HepG2 (cell line): ENCODE results near the gene NFKBIZ. TPM values are rescaled to one million over a fixed set of nuclear protein-coding genes. Genes with fewer than 3 reads are reported as not detected.

Source experiments
- AKAP8 ChIP-seq: sonication (generic); formaldehyde crosslinking; IDR thresholded peaks from 2 replicates; pipeline ENCODE4 v1.5.1; 2020; ENCODE audit warnings: mild to moderate bottlenecking, missing genetic modification reagents
- HOXD1 ChIP-seq: sonication (generic); formaldehyde crosslinking; IDR thresholded peaks from 2 replicates; pipeline ENCODE4 v1.5.0; 2020; ENCODE audit warnings: missing genetic modification reagents
- KLF15 ChIP-seq: sonication (generic); formaldehyde crosslinking; IDR thresholded peaks from 2 replicates; pipeline ENCODE4 v1.8.1; 2023; ENCODE audit warnings: borderline replicate concordance, mild to moderate bottlenecking, inconsistent platforms, missing genetic modification reagents, mixed read lengths
- RBAK ChIP-seq: sonication (generic); formaldehyde crosslinking; IDR thresholded peaks from 2 replicates; pipeline ENCODE4 v1.5.1; 2020; ENCODE audit warnings: mild to moderate bottlenecking, missing genetic modification reagents
- SALL2 ChIP-seq: sonication (generic); formaldehyde crosslinking; IDR thresholded peaks from 2 replicates; pipeline ENCODE4 v1.8.1; 2023; ENCODE audit warnings: mild to moderate bottlenecking, missing genetic modification reagents, inconsistent platforms
- TAF15 ChIP-seq: fragments of 200-400 bp; formaldehyde crosslinking; IDR thresholded peaks from one replicate; pipeline ENCODE4 v1.6.1; 2018; ENCODE audit warnings: mild to moderate bottlenecking, low read depth, low read length; ENCODE audit not compliant: poor library complexity, severe bottlenecking
- ZBTB1 ChIP-seq: sonication (generic); formaldehyde crosslinking; IDR thresholded peaks from 2 replicates; pipeline ENCODE4 v1.4.0; 2020; ENCODE audit warnings: missing genetic modification reagents, borderline replicate concordance
- ZNF205 ChIP-seq: IDR thresholded peaks from 2 replicates; pipeline ENCODE4 v1.6.1; 2018; ENCODE audit warnings: missing biosample characterization, missing genetic modification reagents
- ZNF256 ChIP-seq: sonication (generic); formaldehyde crosslinking; conservative IDR thresholded peaks from 2 replicates; pipeline ENCODE4 v1.4.0; 2020; ENCODE audit warnings: missing genetic modification reagents
- ZNF3 ChIP-seq: IDR thresholded peaks from 2 replicates; pipeline ENCODE4 v1.7.0; 2017; ENCODE audit warnings: inconsistent platforms
- ZNF317 ChIP-seq: sonication (generic); formaldehyde crosslinking; IDR thresholded peaks from 2 replicates; pipeline ENCODE4 v1.5.0; 2020; ENCODE audit warnings: mild to moderate bottlenecking, missing genetic modification reagents
- ZNF335 ChIP-seq: sonication (generic); formaldehyde crosslinking; IDR thresholded peaks from 2 replicates; pipeline ENCODE4 v1.4.0; 2020; ENCODE audit warnings: missing genetic modification reagents
- ZNF496 ChIP-seq: sonication (generic); formaldehyde crosslinking; IDR thresholded peaks from 2 replicates; pipeline ENCODE4 v1.8.1; 2023; ENCODE audit warnings: mild to moderate bottlenecking, moderate library complexity, missing genetic modification reagents; ENCODE audit not compliant: insufficient replicate concordance
- ZNF614 ChIP-seq: IDR thresholded peaks from 2 replicates; pipeline ENCODE4 v1.6.1; 2018; ENCODE audit warnings: missing biosample characterization, missing genetic modification reagents, inconsistent platforms, borderline replicate concordance
- polyA plus RNA-seq, 8 experiments: library from polyadenylated mRNA; depleted of rRNA in 3 of 8; stranded (reverse) in 7 of 8; unstranded in 1 of 8; fragments of >200 nt; fragmentation: Illumina TruSeq in 4 of 8; extraction: Trizol in 4 of 8; gene quantifications; 2 replicates each; pipeline versions ENCODE4 v1.2.1 to v1.2.3, GENCODE V29; 2011 to 2016; ENCODE audit warnings: low read depth in 4 of 8, missing spikeins in 1 of 8, mixed read lengths in 1 of 8; ENCODE audit not compliant: insufficient read depth in 1 of 8
- total RNA-seq, 5 experiments: library from RNA; depleted of rRNA; stranded (reverse); fragments of >200 nt; fragmentation: Illumina TruSeq; extraction: Trizol; gene quantifications; 2 replicates each; pipeline ENCODE4 v1.2.3, GENCODE V29; 2016; ENCODE audit warnings: low read depth in 1 of 5
- TF ChIP-seq, protein P1 (sequence below): sonication (generic); formaldehyde crosslinking; conservative IDR thresholded peaks from 2 replicates; pipeline ENCODE4 v1.8.1; 2023; ENCODE audit warnings: missing genetic modification reagents
- TF ChIP-seq, protein P2 (sequence below): IDR thresholded peaks from 2 replicates; pipeline ENCODE4 v1.6.1; 2016; ENCODE audit warnings: mild to moderate bottlenecking
- TF ChIP-seq, protein P3 (sequence below), 2 experiments: sonication (generic) in 1 of 2; formaldehyde crosslinking in 1 of 2; IDR thresholded peaks; 2 replicates each; pipeline versions ENCODE4 v1.5.1 to v1.6.1; 2011 to 2020; ENCODE audit warnings: borderline replicate concordance in 1 of 2, low read depth in 1 of 2, low read length in 1 of 2, mild to moderate bottlenecking in 1 of 2, missing genetic modification reagents in 1 of 2, moderate library complexity in 1 of 2
- TF ChIP-seq, protein P4 (sequence below), 2 experiments: sonication (generic) in 1 of 2; formaldehyde crosslinking in 1 of 2; IDR thresholded peaks; 2 replicates each; pipeline versions ENCODE4 v1.4.0 to v1.6.1; 2016 to 2020; ENCODE audit warnings: borderline replicate concordance in 1 of 2, low read depth in 1 of 2, mild to moderate bottlenecking in 1 of 2, missing genetic modification reagents in 1 of 2

NFKBIZ gene
- total and polyA plus RNA-seq, 2 of the 13 experiments (the other 11 are each of a cell fraction or from before 2014, with no cell fraction given): 25.9 to 60.6 TPM

DNA sequence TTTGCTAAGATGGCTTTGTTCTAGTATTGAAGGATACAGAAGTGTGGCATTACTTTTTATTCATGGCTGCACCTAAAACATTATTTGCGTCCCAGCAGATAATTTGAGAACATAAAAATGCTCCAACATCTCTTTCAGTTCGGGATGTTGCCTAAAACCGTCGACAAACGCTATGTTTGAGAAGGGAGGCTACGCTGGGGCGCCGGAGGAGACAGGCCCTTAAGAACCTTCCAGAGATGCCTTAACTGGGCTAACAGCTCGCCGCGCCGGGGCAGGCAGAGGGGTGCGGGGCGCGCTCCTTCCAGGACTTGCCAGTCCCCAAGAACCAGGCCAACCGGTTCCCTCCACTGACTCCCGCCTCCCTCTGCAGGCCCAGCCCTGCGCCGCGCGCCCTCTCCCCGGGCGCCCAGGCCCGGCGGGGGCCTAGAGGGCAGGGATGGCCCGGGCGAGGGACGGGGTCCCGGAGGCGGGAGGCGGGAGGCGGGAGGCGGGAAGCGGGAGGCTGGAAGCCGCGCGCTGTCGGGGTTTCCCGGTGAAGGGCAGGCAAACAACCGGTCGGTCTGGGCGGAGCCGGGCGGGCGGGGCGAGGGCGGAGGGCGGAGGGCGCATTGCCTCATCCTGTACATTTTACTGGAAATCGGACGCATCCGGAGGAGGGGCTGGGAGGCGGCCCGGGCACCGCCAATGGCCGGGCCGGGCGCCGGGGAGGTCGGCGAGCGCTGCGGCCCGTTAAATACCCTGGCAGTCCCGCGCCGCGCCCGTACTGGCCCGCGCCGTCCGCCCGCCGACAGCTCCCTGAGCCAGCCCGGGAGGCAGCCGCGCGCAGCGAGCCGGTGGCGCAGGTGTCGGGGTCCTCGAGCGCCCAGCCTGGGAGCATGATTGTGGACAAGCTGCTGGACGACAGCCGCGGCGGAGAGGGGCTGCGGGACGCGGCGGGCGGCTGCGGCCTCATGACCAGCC is at the start of gene NFKBIZ (continued):
- no peak for TF ChIP-seq AKAP8 (CRISPR knock-in tag)
- TF ChIP-seq SALL2: 0 out of 2 replicates have a peak, but pooled peaks have one; percentile 78
- TF ChIP-seq HOXD1: peak; percentile 19; the same call in 1 of the 2 replicates
- no peak for TF ChIP-seq RBAK (CRISPR knock-in tag)
- TF ChIP-seq ZNF317: no peak
- TF ChIP-seq, protein P1, sequence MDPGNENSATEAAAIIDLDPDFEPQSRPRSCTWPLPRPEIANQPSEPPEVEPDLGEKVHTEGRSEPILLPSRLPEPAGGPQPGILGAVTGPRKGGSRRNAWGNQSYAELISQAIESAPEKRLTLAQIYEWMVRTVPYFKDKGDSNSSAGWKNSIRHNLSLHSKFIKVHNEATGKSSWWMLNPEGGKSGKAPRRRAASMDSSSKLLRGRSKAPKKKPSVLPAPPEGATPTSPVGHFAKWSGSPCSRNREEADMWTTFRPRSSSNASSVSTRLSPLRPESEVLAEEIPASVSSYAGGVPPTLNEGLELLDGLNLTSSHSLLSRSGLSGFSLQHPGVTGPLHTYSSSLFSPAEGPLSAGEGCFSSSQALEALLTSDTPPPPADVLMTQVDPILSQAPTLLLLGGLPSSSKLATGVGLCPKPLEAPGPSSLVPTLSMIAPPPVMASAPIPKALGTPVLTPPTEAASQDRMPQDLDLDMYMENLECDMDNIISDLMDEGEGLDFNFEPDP (CRISPR knock-in tag): no peak
- no peak for TF ChIP-seq ZNF496 (CRISPR knock-in tag)
- TF ChIP-seq TAF15: no peak
- TF ChIP-seq, protein P2, sequence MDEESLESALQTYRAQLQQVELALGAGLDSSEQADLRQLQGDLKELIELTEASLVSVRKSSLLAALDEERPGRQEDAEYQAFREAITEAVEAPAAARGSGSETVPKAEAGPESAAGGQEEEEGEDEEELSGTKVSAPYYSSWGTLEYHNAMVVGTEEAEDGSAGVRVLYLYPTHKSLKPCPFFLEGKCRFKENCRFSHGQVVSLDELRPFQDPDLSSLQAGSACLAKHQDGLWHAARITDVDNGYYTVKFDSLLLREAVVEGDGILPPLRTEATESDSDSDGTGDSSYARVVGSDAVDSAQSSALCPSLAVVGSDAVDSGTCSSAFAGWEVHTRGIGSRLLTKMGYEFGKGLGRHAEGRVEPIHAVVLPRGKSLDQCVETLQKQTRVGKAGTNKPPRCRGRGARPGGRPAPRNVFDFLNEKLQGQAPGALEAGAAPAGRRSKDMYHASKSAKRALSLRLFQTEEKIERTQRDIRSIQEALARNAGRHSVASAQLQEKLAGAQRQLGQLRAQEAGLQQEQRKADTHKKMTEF (CRISPR knock-in tag): 0 out of 2 replicates have a peak, but pooled peaks have one; percentile 15
- TF ChIP-seq, protein P3, sequence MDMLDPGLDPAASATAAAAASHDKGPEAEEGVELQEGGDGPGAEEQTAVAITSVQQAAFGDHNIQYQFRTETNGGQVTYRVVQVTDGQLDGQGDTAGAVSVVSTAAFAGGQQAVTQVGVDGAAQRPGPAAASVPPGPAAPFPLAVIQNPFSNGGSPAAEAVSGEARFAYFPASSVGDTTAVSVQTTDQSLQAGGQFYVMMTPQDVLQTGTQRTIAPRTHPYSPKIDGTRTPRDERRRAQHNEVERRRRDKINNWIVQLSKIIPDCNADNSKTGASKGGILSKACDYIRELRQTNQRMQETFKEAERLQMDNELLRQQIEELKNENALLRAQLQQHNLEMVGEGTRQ (IDR thresholded peaks at IDR 0.05; ENCODE audit: low read depth, low read length): no peak
- TF ChIP-seq, protein P3 (CRISPR knock-in tag; IDR thresholded peaks at IDR 0.05; ENCODE audit: borderline replicate concordance): no peak
- TF ChIP-seq ZNF335 (CRISPR knock-in tag): no peak
- TF ChIP-seq ZNF256 (CRISPR knock-in tag): 0 out of 2 replicates have a peak, but pooled peaks have one; percentile 14
- TF ChIP-seq ZNF205 (CRISPR knock-in tag): 0 out of 2 replicates have a peak, but pooled peaks have one; percentile 18
- peak; percentile 49; the same call in 1 of the 2 replicates for TF ChIP-seq ZNF614
- TF ChIP-seq KLF15: no peak
- TF ChIP-seq ZBTB1 (CRISPR knock-in tag): no peak
- TF ChIP-seq ZNF3 (CRISPR knock-in tag): 0 out of 2 replicates have a peak, but pooled peaks have one; percentile 10
- TF ChIP-seq, protein P4, sequence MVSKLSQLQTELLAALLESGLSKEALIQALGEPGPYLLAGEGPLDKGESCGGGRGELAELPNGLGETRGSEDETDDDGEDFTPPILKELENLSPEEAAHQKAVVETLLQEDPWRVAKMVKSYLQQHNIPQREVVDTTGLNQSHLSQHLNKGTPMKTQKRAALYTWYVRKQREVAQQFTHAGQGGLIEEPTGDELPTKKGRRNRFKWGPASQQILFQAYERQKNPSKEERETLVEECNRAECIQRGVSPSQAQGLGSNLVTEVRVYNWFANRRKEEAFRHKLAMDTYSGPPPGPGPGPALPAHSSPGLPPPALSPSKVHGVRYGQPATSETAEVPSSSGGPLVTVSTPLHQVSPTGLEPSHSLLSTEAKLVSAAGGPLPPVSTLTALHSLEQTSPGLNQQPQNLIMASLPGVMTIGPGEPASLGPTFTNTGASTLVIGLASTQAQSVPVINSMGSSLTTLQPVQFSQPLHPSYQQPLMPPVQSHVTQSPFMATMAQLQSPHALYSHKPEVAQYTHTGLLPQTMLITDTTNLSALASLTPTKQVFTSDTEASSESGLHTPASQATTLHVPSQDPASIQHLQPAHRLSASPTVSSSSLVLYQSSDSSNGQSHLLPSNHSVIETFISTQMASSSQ (IDR thresholded peaks at IDR 0.05; ENCODE audit: low read depth): no peak
- TF ChIP-seq, protein P4 (CRISPR knock-in tag; IDR thresholded peaks at IDR 0.05; ENCODE audit: borderline replicate concordance): peak; percentile 79; the same call in 1 of the 2 replicates
